AG04450 (cell line): Measurements from ENCODE around the gene OR3A2. TPM values are rescaled to one million over a fixed set of nuclear protein-coding genes. Genes with fewer than 3 reads are reported as not detected.
"Not testable (repeated sequence)": the region's sequence is repeated elsewhere in the genome, so short reads cannot be mapped to it uniquely, and the experiment has no call there.

Experiments
- CTCF ChIA-PET: fragments of 300-600, 350-600 bp; formaldehyde crosslinking; extraction: SDS; loops from one replicate; lab custom pipeline; 2022; ENCODE audit warnings: antibody characterized with exemption, inconsistent platforms; lab: Charles Lee
- POLR2A ChIA-PET: fragments of 350-600 bp; formaldehyde crosslinking; extraction: SDS; loops from one replicate; lab custom pipeline; 2021; ENCODE audit warnings: antibody characterized with exemption, inconsistent platforms; lab: Yijun Ruan, JAX
- DNase-seq: peaks from one replicate; pipeline ENCODE4 v3.0.0-alpha.2; 2011; ENCODE audit warnings: low read depth, low spot score
- H3K27ac ChIP-seq: one replicate; pipeline ENCODE4 v1.5.1; 2012; ENCODE audit warnings: low read depth, low read length, control low read depth
- H3K27me3 ChIP-seq: one replicate; pipeline ENCODE4 v1.6.0; 2012; ENCODE audit warnings: low read length; ENCODE audit not compliant: control insufficient read depth, insufficient read depth
- H3K4me3 ChIP-seq: 2 replicates; pipeline ENCODE4 v1.5.1; 2011; ENCODE audit warnings: mild to moderate bottlenecking, low read depth, low read length, control low read depth
- H3K9me3 ChIP-seq: 2 replicates; pipeline ENCODE4 v1.5.1; 2012; ENCODE audit warnings: low read length; ENCODE audit not compliant: control insufficient read depth, insufficient read depth
- polyA plus RNA-seq: library from polyadenylated mRNA; depleted of rRNA; stranded (reverse); fragments of >200 nt; gene quantifications from 2 replicates; pipeline ENCODE4 v1.2.3, GENCODE V29; 2011
- TF ChIP-seq, protein P1 (sequence below): IDR thresholded peaks from 2 replicates; pipeline ENCODE4 v1.5.1; 2011; ENCODE audit warnings: low read depth, low read length, control low read depth, inconsistent platforms

Gene OR3A2
- polyA plus RNA-seq, 1 experiment = not detected

DNA sequence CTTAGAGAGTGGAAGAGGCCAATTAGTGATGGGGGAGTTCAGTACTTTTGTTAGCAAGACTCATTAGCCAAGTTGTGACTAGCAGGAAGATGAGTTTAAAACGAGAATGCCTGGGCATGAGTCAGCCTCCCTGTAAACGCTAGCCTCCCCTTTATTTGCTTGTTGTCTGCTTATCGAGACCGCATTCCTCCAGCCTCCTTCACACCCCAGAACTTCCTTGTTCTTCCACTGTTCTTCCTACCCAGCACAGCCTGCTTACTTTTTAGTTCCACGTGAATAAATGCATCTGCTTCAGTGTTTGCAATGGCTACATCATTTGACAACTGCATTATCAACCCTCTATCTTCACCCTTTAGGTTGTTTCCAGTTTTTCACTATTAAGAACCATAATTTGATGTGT, 67.8 kb downstream of the OR3A2 start:
- ChIA-PET POLR2A (no interaction called here), CTCF (no interaction called here)
- no peak for DNase-seq
- TF ChIP-seq, protein P1, sequence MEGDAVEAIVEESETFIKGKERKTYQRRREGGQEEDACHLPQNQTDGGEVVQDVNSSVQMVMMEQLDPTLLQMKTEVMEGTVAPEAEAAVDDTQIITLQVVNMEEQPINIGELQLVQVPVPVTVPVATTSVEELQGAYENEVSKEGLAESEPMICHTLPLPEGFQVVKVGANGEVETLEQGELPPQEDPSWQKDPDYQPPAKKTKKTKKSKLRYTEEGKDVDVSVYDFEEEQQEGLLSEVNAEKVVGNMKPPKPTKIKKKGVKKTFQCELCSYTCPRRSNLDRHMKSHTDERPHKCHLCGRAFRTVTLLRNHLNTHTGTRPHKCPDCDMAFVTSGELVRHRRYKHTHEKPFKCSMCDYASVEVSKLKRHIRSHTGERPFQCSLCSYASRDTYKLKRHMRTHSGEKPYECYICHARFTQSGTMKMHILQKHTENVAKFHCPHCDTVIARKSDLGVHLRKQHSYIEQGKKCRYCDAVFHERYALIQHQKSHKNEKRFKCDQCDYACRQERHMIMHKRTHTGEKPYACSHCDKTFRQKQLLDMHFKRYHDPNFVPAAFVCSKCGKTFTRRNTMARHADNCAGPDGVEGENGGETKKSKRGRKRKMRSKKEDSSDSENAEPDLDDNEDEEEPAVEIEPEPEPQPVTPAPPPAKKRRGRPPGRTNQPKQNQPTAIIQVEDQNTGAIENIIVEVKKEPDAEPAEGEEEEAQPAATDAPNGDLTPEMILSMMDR = no peak
- Histone ChIP-seq H3K9me3 (no peaks in the 10 kb centered on the region), H3K27ac (no peak overlapping the region), H3K4me3 (no peak overlapping the region), H3K27me3 (no peaks in the 10 kb centered on the region)

DNA sequence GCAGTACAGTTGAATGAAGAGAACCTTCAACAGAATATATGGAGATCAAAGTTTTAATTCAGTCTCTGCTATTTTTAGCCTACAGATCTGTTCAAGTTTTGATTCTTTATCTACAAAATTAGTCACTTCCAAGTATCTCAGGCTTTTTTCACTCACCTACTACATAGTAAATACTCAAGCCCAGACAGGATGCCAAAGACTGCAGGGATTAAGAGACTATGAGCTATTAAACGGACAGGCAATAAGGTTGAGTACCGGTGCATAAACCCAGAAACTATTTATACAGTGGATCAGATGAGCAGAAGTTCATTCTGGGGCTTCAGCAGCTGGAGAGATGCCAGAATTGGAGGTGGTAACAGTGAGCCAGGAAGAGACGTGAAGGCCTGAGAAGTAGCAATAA, 69.3 kb downstream of the OR3A2 start:
- no peak for DNase-seq
- H3K9me3 ChIP-seq = peaks cover 4% of the 10 kb centered on the region
- TF ChIP-seq, protein P1 = no peak
- H3K27ac ChIP-seq = no peak overlapping the region
- CTCF ChIA-PET = no interaction called here
- no peak overlapping the region for H3K4me3 ChIP-seq
- POLR2A ChIA-PET = no interaction called here
- no peaks in the 10 kb centered on the region for H3K27me3 ChIP-seq

DNA sequence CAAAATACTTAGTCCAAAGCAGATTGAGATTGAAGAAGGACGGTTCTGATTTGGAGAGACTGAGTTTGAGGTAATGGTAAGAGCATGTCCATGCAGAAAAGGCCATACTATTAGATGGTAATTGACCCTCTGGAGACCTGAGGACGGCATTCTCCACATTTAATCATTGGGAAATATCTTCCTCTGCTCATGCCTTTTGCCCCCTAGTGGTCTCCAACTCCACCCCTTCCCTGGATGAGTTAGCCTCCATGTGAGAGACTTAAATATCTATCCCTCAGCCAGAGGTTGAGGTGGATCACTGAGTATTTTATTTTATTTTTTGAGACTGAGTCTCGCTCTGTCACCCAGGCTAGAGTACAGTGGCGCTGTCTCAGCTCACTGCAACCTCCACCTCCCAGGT, 77.5 kb downstream of the OR3A2 start:
- TF ChIP-seq, protein P1 = no peak
- Histone ChIP-seq H3K27me3 (no peaks in the 10 kb centered on the region), H3K9me3 (peaks cover 26% of the 10 kb centered on the region), H3K4me3 (no peak overlapping the region), H3K27ac (no peak overlapping the region)
- ChIA-PET CTCF (no interaction called here), POLR2A (no interaction called here)
- no peak for DNase-seq

DNA sequence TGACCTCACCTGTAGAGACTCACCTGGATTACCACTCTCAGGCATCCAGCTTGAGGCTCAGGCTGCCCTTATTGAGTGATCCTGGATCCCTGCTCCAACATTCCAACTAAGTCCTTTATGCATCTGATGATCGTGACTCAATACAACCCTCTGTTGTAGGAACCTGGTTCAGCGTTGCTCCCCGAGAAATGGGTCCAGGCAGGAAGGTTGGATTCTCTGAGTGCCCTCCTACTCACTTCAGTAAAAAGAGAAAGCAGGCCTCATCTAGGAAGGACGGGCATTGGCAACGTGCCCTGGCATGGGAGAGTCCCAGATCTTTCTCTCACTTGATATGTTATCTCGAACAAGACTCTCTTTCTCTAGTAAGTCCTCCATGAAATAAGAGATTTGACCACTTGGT, 87.8 kb downstream of the OR3A2 start, which contains the start of gene OR3A1:
TSS of gene OR3A1 (minus strand) at position 101 of the 400 bp plus-strand sequence. CDS start 5,778 bp downstream, outside the sequence.
- no peaks in the 10 kb centered on the region for H3K27me3 ChIP-seq
- no peak within 1 kb of the TSS for H3K27ac ChIP-seq
- POLR2A ChIA-PET = no interaction called here
- TF ChIP-seq, protein P1 = no peak
- DNase-seq = no peak
- H3K4me3 ChIP-seq = no peak within 1 kb of the TSS
- CTCF ChIA-PET = no interaction called here
- no peaks in the 10 kb centered on the region; the same call in 1 of the 2 replicates for H3K9me3 ChIP-seq

DNA sequence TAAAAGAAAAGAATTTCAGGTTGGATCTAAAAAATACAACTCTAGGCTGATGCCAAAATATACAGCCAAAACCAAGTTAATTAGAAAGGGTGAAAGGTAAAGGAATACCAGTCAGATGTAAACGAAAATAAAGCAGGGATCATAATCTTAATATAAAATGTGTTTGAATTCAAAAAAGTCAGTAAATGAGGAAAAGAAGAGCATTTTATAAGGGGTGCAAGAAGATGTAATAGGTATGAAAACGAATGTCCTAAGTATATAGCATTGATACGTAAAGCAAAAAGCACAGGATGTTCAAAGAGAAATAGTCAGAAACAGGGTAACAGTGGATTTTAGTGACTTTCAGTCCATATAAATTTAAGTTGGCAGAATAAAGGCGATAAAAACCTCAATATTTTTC, 90.5 kb downstream of the OR3A2 start:
- DNase-seq = no peak
- ChIA-PET POLR2A (no interaction called here), CTCF (no interaction called here)
- Histone ChIP-seq H3K4me3 (no peak overlapping the region), H3K27ac (no peak overlapping the region), H3K27me3 (no peaks in the 10 kb centered on the region), H3K9me3 (peaks cover 12% of the 10 kb centered on the region)
- TF ChIP-seq, protein P1 = no peak

DNA sequence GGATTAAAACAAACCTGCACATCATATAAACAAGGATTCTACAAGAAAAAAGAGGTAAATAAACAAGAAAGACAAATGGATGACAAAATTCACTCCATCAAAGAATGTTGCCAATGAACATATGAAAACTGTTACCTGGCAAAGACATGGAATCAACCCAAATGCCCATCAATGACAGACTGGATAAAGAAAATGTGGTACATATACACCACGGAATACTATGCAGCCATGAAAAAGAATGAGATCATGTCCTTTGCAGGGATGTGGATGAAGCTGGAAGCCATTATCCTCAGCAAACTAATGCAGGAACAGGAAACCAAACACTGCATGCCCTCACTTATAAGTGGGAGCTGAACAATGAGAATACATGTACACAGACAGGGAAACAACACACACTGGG, 92.6 kb downstream of the OR3A2 start:
- POLR2A ChIA-PET, DNase-seq, H3K4me3 ChIP-seq, H3K27ac ChIP-seq, H3K27me3 ChIP-seq, CTCF ChIA-PET: not testable (repeated sequence)
- H3K9me3 ChIP-seq = peaks cover 12% of the 10 kb centered on the region
